ENCODE measurements around the gene SDC4. TPM values are rescaled to one million over a fixed set of nuclear protein-coding genes. Genes with fewer than 3 reads are reported as not detected.

The SDC4 gene, protein sequence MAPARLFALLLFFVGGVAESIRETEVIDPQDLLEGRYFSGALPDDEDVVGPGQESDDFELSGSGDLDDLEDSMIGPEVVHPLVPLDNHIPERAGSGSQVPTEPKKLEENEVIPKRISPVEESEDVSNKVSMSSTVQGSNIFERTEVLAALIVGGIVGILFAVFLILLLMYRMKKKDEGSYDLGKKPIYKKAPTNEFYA
- total RNA-seq = 100 to 1,000 TPM; 191 to 234 TPM
- 124 TPM for polyA plus RNA-seq (ENCODE audit: insufficient read depth, low read depth, low replicate concordance)
- long read RNA-seq, donor 1, transcript SDC4-201 (5 exons, 2,613 nt) = major isoform, 21 of 137 reads
- long read RNA-seq, donor 1, partial matches to known transcripts = 116 of 137 reads
- long read RNA-seq, donor 1, other reads (novel, unspliced or antisense) = 0 of 137 reads
- long read RNA-seq, donor 2, partial matches to known transcripts = 0 of 3 reads
- long read RNA-seq, donor 2, other reads (novel, unspliced or antisense) = 0 of 3 reads

DNA sequence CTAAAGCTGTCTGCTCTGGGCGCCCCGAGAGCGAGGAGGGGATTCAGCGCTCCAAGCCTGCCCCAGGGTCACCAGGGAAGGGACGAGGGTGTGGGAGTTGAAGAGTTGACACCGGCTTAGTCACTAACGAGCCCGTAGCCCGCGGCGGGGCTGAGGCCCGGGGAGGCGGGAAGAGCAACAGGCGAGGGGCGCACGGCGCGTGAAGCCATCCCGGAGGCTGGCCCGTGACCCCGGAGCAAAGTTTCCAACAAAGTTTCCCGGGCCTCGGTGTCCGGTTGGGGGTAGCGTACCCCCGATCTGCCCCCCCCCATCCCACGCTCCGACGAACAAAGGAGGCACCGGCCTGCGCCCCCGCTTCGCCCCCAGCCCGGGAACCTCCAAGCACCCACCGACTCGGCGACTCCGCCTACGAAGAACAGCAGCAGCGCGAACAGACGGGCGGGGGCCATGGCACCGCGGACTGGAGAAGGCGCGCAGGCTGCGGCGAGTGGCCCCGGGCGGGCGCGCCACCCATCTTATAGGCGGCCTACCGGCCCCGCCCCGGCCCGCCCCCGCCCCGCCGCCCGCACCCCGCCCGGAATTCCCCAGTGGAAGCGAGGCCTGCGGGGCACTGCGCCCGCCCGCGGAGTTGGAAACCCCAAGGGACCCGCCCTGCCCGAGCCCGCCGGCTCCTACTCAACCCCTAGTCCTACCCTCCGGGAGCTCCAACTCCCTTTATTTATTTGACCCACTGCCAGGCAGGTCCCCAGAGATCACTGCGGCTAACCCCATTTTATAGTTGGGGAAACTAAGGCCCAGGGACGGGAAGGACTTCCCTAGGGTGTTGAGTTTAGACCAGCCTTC lies at the start of gene SDC4:
Gene SDC4 (minus strand): TSS at position 489 of the 843 bp plus-strand sequence. CDS start 40 bp downstream, at position 449.
- peak; percentile 69 for DNase-seq
- no peak for TF ChIP-seq POLR2A (IDR thresholded peaks at IDR 0.05)
- TF ChIP-seq, protein P1, sequence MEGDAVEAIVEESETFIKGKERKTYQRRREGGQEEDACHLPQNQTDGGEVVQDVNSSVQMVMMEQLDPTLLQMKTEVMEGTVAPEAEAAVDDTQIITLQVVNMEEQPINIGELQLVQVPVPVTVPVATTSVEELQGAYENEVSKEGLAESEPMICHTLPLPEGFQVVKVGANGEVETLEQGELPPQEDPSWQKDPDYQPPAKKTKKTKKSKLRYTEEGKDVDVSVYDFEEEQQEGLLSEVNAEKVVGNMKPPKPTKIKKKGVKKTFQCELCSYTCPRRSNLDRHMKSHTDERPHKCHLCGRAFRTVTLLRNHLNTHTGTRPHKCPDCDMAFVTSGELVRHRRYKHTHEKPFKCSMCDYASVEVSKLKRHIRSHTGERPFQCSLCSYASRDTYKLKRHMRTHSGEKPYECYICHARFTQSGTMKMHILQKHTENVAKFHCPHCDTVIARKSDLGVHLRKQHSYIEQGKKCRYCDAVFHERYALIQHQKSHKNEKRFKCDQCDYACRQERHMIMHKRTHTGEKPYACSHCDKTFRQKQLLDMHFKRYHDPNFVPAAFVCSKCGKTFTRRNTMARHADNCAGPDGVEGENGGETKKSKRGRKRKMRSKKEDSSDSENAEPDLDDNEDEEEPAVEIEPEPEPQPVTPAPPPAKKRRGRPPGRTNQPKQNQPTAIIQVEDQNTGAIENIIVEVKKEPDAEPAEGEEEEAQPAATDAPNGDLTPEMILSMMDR (IDR thresholded peaks at IDR 0.05) = no peak
- 2 to 21% methylated on average over 2 to 51 of the region's 77 CpGs for WGBS, 2 donors
- intact Hi-C loops (cut with DNase I; ENCODE audit: low total_unique reads) = no loop called here
- Histone ChIP-seq H3K4me3 (peak within 1 kb of the TSS; percentile 61 to 76), H3K36me3 (ENCODE audit: low read depth, missing control alignments) (no peaks in the 10 kb centered on the region), H3K27ac (peak within 1 kb of the TSS; percentile 80 to 85), H3K4me1 (peaks cover 6% of the 10 kb centered on the region), H3K9me3 (no peaks in the 10 kb centered on the region), H3K27me3 (no peaks in the 10 kb centered on the region)

DNA sequence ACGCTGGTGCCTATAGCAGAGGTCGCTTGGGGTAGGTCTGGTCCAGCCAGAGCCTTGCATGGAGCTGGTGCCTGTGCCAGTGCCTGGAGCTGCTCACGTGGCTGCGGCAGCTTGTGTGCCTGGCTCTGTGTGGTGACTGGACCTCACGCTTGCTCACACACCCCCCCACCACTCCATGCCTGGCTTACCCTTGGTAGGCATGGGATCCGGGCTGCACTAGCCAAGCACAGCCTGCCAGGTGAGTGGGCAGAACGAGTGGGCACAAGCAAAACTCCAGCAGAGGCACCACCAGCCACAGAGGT lies 46.8 kb upstream of the SDC4 start:
- no peaks in the 10 kb centered on the region for H3K9me3 ChIP-seq
- H3K27me3 ChIP-seq = no peaks in the 10 kb centered on the region
- no peaks in the 10 kb centered on the region for H3K4me1 ChIP-seq
- no peak for DNase-seq
- WGBS, 2 donors = 91 to 92% methylated on average over 7 of the region's 7 CpGs
- no peaks in the 10 kb centered on the region for H3K36me3 ChIP-seq (ENCODE audit: low read depth, missing control alignments)
- no peak overlapping the region for H3K27ac ChIP-seq
- no peak overlapping the region for H3K4me3 ChIP-seq
- TF ChIP-seq POLR2A (IDR thresholded peaks at IDR 0.05) = no peak
- TF ChIP-seq, protein P1 (IDR thresholded peaks at IDR 0.05) = no peak
- intact Hi-C loops (cut with DNase I; ENCODE audit: low total_unique reads) = no loop called here

DNA sequence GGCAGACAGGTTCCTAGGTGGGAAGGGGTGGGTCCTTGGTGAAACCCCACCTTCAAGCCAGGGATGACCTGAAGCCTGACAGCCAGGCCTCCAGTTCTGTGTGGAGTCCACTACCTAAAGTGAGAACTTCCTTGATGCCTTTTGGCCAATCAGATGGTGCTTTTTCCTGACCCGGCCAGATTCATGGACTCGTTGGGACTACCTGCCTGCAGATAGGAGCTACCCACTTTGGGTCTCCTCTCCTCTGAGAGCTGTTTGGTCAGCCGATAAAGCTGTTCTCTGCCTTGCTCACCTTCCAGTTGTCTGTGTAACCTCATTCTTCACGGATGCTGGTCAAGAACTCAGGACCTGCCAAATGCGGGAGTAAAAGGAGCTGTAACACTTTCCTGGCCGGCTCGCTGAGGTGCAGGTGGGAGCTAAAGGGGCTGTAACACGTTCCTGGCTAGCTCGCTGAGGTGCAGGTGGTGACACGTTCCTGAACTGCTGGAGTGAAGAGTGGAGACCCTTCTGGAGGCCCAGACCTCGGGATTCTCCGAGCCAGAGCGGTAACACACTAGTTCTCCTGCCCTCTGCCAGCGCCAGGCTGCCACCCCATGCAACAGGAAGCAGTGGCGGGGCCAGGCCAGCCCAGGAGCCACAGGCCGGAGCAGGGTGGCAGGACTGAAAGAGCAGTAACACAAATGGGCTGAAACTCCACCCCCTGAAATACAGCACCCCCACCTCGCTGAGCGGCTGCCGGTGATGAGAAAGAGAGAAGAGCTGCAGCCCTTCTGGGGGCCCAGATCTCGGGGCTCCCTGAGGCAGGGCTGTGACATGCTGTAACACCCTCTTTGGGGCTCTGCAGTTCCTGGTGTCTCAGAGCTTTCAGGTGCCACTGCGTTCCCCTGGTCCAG lies 46.2 kb upstream of the SDC4 start:
- intact Hi-C loops (cut with DNase I; ENCODE audit: low total_unique reads) = no loop called here
- no peaks in the 10 kb centered on the region for H3K27me3 ChIP-seq
- no peak for DNase-seq
- H3K4me1 ChIP-seq = no peaks in the 10 kb centered on the region
- H3K9me3 ChIP-seq = no peaks in the 10 kb centered on the region
- H3K27ac ChIP-seq = no peak overlapping the region
- TF ChIP-seq, protein P1 (IDR thresholded peaks at IDR 0.05) = no peak
- no peak for TF ChIP-seq POLR2A (IDR thresholded peaks at IDR 0.05)
- 86 to 88% methylated on average over 10 to 21 of the region's 21 CpGs for WGBS, 2 donors
- no peaks in the 10 kb centered on the region for H3K36me3 ChIP-seq (ENCODE audit: low read depth, missing control alignments)
- H3K4me3 ChIP-seq = no peak overlapping the region

DNA sequence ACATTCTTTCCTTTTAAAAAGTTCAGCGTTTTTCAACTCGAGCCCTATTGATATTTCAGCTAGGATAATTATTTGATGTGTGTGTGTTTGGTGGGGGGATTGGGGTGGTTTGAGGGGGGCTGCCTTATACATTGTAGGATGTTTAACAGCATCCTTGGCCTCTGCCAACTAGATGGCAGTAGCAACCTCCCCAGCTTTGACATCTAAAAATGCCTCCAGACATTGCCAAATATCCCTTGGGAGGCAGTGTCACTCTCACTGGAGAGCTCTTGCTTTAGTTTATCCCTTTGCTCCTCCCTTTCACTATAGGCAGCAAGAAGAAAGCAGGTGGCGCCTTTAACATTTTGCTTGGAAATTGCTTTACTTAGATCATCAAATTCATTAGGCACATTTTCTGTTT lies 44.5 kb upstream of the SDC4 start:
- intact Hi-C loops (cut with DNase I; ENCODE audit: low total_unique reads) = no loop called here
- Histone ChIP-seq H3K27ac (no peak overlapping the region), H3K9me3 (no peaks in the 10 kb centered on the region), H3K4me3 (no peak overlapping the region), H3K27me3 (no peaks in the 10 kb centered on the region), H3K36me3 (ENCODE audit: low read depth, missing control alignments) (no peaks in the 10 kb centered on the region), H3K4me1 (no peaks in the 10 kb centered on the region)
- TF ChIP-seq, protein P1 (IDR thresholded peaks at IDR 0.05) = no peak
- TF ChIP-seq POLR2A (IDR thresholded peaks at IDR 0.05) = no peak
- whole genome bisulfite sequencing, 2 donors = 85 to 87% methylated on average over 3 of the region's 3 CpGs
- no peak for DNase-seq

All from testis (tissue), 5 donors.